OCI-LY7 (cell line): ENCODE results near the gene DCTN3. TPM values are rescaled to one million over a fixed set of nuclear protein-coding genes. Genes with fewer than 3 reads are reported as not detected.

Experiments
- BruUV-seq: library from RNA; stranded (reverse); fragments of 400-500 nt; replicated peaks from 2 replicates; lab custom pipeline; 2021; lab: Mats Ljungman, UMichigan
- CTCF ChIA-PET: fragments of 300-600 bp; sonication (Branson Sonifier 250); formaldehyde crosslinking; loops from one replicate; lab custom pipeline; 2022; ENCODE audit warnings: antibody characterized with exemption; ENCODE audit not compliant: unreplicated experiment; lab: Charles Lee
- POLR2A ChIA-PET: fragments of 300-600 bp; sonication (Branson Sonifier 250); formaldehyde crosslinking; loops from one replicate; lab custom pipeline; 2022; ENCODE audit warnings: antibody characterized with exemption; lab: Charles Lee
- DNase-seq: peaks from one replicate; pipeline ENCODE4 v3.0.0-alpha.2; 2015; ENCODE audit warnings: low spot score
- H2AFZ ChIP-seq: fragments of 200-600 bp; sonication (generic), shearing (Covaris generic); 2 replicates; pipeline ENCODE4 v1.6.1; 2014; ENCODE audit warnings: mild to moderate bottlenecking, antibody characterized with exemption, low read length, moderate library complexity
- H3K27ac ChIP-seq: fragments of 200-600 bp; sonication (generic); 2 replicates; pipeline ENCODE4 v1.5.1; 2014; ENCODE audit warnings: mixed run types, low read depth, mild to moderate bottlenecking, moderate library complexity, low read length, inconsistent platforms; ENCODE audit not compliant: poor library complexity, severe bottlenecking
- H3K36me3 ChIP-seq: fragments of 200-600 bp; sonication (generic); 2 replicates; pipeline ENCODE4 v1.6.1; 2014; ENCODE audit warnings: mild to moderate bottlenecking, antibody characterized with exemption, low read length, moderate library complexity, mixed read lengths; ENCODE audit not compliant: insufficient read depth
- H3K4me1 ChIP-seq: fragments of 200-600 bp; sonication (generic); 2 replicates; pipeline ENCODE4 v1.5.1; 2014; ENCODE audit warnings: mild to moderate bottlenecking, low read length; ENCODE audit not compliant: insufficient read depth, poor library complexity, severe bottlenecking
- H3K4me2 ChIP-seq: fragments of 200-600 bp; sonication (generic); 2 replicates; pipeline ENCODE4 v1.6.1; 2014; ENCODE audit warnings: mild to moderate bottlenecking, low read length
- H3K4me3 ChIP-seq: fragments of 200-600 bp; sonication (generic); 2 replicates; pipeline ENCODE4 v1.5.1; 2014; ENCODE audit warnings: mild to moderate bottlenecking, low read depth, low read length; ENCODE audit not compliant: poor library complexity, severe bottlenecking
- H3K79me2 ChIP-seq: fragments of 200-600 bp; sonication (generic); 2 replicates; pipeline ENCODE4 v1.6.1; 2016; ENCODE audit warnings: low read depth, mild to moderate bottlenecking, low read length, moderate library complexity, mixed read lengths; ENCODE audit not compliant: insufficient read depth
- H3K9me2 ChIP-seq: fragments of 200-600 bp; sonication (generic); 2 replicates; pipeline ENCODE4 v1.6.1; 2016; ENCODE audit warnings: mild to moderate bottlenecking, low read length, mixed read lengths; ENCODE audit not compliant: insufficient read depth
- H3K9me3 ChIP-seq: fragments of 200-600 bp; sonication (generic); 2 replicates; pipeline ENCODE4 v1.6.1; 2014; ENCODE audit warnings: mild to moderate bottlenecking, mixed run types, low read length, mixed read lengths
- H4K20me1 ChIP-seq: fragments of 200-600 bp; sonication (generic); 2 replicates; pipeline ENCODE4 v1.6.1; 2014; ENCODE audit warnings: mild to moderate bottlenecking, antibody characterized with exemption, low read length, moderate library complexity, mixed read lengths; ENCODE audit not compliant: insufficient read depth
- EZH2phosphoT487 ChIP-seq: fragments of 200-600 bp; sonication (generic); IDR thresholded peaks from 2 replicates; pipeline ENCODE4 v1.6.1; 2018; ENCODE audit warnings: low read depth, borderline replicate concordance, mild to moderate bottlenecking, mixed run types, antibody characterized with exemption, low read length, moderate library complexity, mixed read lengths
- intact Hi-C: fragments of 100-400 bp; cut with micrococcal nuclease; formaldehyde crosslinking; loops from one replicate; pipeline ENCODE4 v1.10.0; 2022; ENCODE audit not compliant: unreplicated experiment
- total RNA-seq, 2 experiments: library from RNA; depleted of rRNA in 1 of 2; stranded (reverse); fragments of >200 nt in 1 of 2; shearing (Covaris generic) in 1 of 2; gene quantifications; 2 replicates each; pipeline ENCODE4 v1.2.3, GENCODE V29; 2014 to 2022
- TF ChIP-seq, protein P1 (sequence below): fragments of 200-600 bp; sonication (generic); conservative IDR thresholded peaks from 2 replicates; pipeline ENCODE4 v1.5.1; 2014; ENCODE audit warnings: mild to moderate bottlenecking, antibody characterized with exemption, low read length, moderate library complexity, mixed read lengths

Gene DCTN3
- total RNA-seq, 2 experiments from 2014 or later, result 79.7 to 84.2 TPM

GRCh38 chr9:34588671-34589635 is 31.3 kb downstream of the DCTN3 start:
- CTCF ChIA-PET, result no interaction called here
- POLR2A ChIA-PET, result no interaction called here
- Histone ChIP-seq H3K79me2 (no peaks in the 10 kb centered on the region), H3K9me2 (no peaks in the 10 kb centered on the region), H3K27ac (no peak overlapping the region), H3K9me3 (no peaks in the 10 kb centered on the region), H3K4me2 (no peak overlapping the region), H3K4me1 (no peaks in the 10 kb centered on the region), H2AFZ (no peak overlapping the region), H3K4me3 (no peak overlapping the region), H3K36me3 (no peaks in the 10 kb centered on the region), H4K20me1 (no peaks in the 10 kb centered on the region; the same call in 1 of the 2 replicates)
- intact Hi-C loops, result no loop called here
- no peak for TF ChIP-seq EZH2phosphoT487
- no peak for DNase-seq
- no TSS peak for BruUV-seq

DNA sequence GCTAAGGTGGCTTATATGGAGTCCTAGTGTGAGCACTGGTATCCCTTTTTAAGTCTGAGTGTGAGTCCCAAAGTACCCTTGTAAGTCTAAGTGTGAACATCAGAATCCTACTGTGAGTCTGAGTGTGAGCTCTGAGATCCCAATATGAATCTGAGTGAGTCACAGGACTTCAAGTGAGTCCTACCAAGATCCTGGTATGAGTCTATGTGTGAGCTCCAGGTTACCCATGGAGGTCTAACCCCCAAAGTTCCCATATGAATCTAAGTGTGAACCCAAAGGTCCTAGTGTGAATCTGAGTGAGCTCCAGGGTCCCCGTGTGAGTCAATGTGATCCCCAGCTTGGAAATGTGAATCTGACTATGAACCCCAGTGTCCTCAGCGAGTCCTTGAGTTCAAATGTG is 33.0 kb downstream of the DCTN3 start:
- Histone ChIP-seq H3K36me3 (no peaks in the 10 kb centered on the region), H3K4me2 (no peak overlapping the region), H3K4me1 (no peaks in the 10 kb centered on the region), H3K79me2 (no peaks in the 10 kb centered on the region), H2AFZ (no peak overlapping the region), H3K4me3 (no peak overlapping the region), H3K27ac (no peak overlapping the region), H3K9me3 (no peaks in the 10 kb centered on the region), H3K9me2 (no peaks in the 10 kb centered on the region), H4K20me1 (no peaks in the 10 kb centered on the region; the same call in 1 of the 2 replicates)
- no peak for DNase-seq
- ChIA-PET POLR2A (interaction anchor here (0.6 kb wide), 1 partner anchor 411 kb away, joined by 4 read pairs; no protein-coding TSS in a partner anchor), CTCF (no interaction called here)
- TF ChIP-seq, protein P1, sequence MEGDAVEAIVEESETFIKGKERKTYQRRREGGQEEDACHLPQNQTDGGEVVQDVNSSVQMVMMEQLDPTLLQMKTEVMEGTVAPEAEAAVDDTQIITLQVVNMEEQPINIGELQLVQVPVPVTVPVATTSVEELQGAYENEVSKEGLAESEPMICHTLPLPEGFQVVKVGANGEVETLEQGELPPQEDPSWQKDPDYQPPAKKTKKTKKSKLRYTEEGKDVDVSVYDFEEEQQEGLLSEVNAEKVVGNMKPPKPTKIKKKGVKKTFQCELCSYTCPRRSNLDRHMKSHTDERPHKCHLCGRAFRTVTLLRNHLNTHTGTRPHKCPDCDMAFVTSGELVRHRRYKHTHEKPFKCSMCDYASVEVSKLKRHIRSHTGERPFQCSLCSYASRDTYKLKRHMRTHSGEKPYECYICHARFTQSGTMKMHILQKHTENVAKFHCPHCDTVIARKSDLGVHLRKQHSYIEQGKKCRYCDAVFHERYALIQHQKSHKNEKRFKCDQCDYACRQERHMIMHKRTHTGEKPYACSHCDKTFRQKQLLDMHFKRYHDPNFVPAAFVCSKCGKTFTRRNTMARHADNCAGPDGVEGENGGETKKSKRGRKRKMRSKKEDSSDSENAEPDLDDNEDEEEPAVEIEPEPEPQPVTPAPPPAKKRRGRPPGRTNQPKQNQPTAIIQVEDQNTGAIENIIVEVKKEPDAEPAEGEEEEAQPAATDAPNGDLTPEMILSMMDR, result no peak
- no peak for TF ChIP-seq EZH2phosphoT487
- intact Hi-C loops, result no loop called here
- no TSS peak for BruUV-seq

DNA sequence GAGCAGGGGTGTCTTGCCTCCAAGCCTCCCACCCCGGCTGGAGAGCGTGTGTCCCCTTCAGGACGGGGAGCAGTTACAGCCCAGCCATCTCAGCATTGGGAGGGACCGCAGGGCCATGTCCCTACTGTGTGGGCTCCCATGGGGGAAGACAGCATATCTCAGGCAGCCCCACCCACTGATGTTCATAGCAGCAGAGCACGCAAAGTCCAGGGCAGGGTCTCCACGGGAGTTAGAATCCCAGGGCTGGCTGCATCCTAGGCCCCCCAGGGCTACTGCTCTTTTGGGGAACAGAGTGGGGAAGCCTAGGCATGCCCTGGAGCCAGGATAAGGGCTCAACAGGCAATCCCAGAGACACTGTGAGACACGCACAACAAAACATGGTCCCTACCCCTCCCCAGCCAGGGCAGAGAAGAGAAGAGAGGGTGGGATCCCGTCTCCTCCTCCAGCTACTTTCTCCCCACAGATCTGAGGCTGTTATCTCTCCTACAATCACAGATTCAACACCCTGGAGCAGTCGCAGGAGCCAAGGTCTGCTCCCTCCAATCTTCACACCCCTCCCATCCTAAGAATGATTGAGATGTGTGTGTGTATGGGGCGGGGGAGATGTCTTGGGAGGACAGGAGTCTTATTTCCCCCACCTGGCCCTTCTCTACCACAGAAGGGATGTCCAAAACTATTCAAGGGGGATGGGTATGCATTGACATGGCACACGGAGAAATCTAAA is 34.2 kb downstream of the DCTN3 start:
- ChIA-PET CTCF (no interaction called here), POLR2A (no interaction called here)
- TF ChIP-seq EZH2phosphoT487, result no peak
- TF ChIP-seq, protein P1, result no peak
- no peaks in the 10 kb centered on the region for H3K79me2 ChIP-seq
- no peaks in the 10 kb centered on the region; the same call in 1 of the 2 replicates for H4K20me1 ChIP-seq
- H3K36me3 ChIP-seq, result no peaks in the 10 kb centered on the region
- no peak overlapping the region for H2AFZ ChIP-seq
- H3K4me1 ChIP-seq, result no peaks in the 10 kb centered on the region
- no peak overlapping the region for H3K4me3 ChIP-seq
- BruUV-seq, result no TSS peak
- H3K27ac ChIP-seq, result no peak overlapping the region
- H3K4me2 ChIP-seq, result no peak overlapping the region
- no peaks in the 10 kb centered on the region for H3K9me2 ChIP-seq
- DNase-seq, result no peak
- no peaks in the 10 kb centered on the region for H3K9me3 ChIP-seq
- intact Hi-C loops, result no loop called here
